ENCODE measurements around the gene MAPT.

Gene MAPT

DNA sequence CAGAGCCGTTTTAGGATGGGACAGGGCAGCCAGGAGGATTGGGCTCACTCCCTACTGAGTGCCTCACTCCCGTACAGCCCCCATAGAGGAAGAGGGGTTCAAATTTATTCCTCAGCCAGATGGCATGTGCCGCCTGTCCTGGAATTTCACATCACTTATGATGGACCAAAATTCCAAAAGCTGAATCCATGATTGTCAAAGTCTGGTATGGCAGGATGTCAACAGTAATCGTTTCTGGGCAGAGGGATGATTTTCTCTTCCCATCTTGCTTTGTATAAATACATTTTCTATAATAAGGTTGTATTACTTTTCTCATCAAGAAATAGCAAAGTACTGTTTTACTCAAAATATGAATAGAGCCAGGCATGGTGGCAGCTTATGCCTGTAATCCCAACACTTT lies 66.0 kb downstream of the MAPT start:
- TF ChIP-seq, protein P1, sequence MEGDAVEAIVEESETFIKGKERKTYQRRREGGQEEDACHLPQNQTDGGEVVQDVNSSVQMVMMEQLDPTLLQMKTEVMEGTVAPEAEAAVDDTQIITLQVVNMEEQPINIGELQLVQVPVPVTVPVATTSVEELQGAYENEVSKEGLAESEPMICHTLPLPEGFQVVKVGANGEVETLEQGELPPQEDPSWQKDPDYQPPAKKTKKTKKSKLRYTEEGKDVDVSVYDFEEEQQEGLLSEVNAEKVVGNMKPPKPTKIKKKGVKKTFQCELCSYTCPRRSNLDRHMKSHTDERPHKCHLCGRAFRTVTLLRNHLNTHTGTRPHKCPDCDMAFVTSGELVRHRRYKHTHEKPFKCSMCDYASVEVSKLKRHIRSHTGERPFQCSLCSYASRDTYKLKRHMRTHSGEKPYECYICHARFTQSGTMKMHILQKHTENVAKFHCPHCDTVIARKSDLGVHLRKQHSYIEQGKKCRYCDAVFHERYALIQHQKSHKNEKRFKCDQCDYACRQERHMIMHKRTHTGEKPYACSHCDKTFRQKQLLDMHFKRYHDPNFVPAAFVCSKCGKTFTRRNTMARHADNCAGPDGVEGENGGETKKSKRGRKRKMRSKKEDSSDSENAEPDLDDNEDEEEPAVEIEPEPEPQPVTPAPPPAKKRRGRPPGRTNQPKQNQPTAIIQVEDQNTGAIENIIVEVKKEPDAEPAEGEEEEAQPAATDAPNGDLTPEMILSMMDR (IDR thresholded peaks at IDR 0.05; ENCODE audit: low read depth, low read length, missing control alignments): no peak
- H3K4me3 ChIP-seq (replicated peaks; ENCODE audit: low read depth, low read length): no peak overlapping the region
- no peak for DNase-seq (ENCODE audit: extremely low read depth, low read depth)

DNA sequence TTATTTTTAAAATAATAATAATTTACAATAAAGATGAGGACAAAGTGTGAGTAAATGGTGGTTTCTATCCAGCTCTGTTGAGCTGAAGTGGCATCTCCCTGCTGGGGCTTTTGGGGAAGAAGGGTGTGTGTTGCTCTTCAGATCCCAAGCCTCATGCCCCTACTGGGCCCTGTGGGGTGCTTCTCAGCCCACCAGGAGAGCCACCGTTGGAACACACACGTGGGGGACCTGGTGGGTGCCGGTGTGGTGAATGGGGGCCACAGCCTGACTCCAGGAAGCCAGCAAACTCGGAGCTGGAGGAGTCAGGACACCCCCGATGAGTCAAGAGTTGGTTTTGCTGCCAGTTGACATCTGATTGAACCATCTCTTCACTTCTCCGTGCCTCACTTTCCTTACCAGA lies 66.9 kb downstream of the MAPT start:
- DNase-seq (ENCODE audit: extremely low read depth, low read depth): no peak
- TF ChIP-seq, protein P1 (IDR thresholded peaks at IDR 0.05; ENCODE audit: low read depth, low read length, missing control alignments): no peak

DNA sequence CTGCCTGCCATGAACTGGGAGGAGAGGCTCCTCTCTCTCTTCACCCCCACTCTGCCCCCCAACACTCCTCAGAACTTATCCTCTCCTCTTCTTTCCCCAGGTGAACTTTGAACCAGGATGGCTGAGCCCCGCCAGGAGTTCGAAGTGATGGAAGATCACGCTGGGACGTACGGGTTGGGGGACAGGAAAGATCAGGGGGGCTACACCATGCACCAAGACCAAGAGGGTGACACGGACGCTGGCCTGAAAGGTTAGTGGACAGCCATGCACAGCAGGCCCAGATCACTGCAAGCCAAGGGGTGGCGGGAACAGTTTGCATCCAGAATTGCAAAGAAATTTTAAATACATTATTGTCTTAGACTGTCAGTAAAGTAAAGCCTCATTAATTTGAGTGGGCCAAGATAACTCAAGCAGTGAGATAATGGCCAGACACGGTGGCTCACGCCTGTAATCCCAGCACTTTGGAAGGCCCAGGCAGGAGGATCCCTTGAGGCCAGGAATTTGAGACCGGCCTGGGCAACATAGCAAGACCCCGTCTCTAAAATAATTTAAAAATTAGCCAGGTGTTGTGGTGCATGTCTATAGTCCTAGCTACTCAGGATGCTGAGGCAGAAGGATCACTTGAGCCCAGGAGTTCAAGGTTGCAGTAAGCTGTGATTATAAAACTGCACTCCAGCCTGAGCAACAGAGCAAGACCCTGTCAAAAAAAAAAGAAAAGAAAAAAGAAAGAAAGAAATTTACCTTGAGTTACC lies 68.0 kb downstream of the MAPT start:
- TF ChIP-seq, protein P1 (IDR thresholded peaks at IDR 0.05; ENCODE audit: low read depth, low read length, missing control alignments): no peak
- DNase-seq (ENCODE audit: extremely low read depth, low read depth): no peak
- no peak overlapping the region for H3K4me3 ChIP-seq (replicated peaks; ENCODE audit: low read depth, low read length)

More for the DNA sequence above, 66.9 kb downstream of the MAPT start:
- no peak overlapping the region for H3K4me3 ChIP-seq (replicated peaks; ENCODE audit: low read depth, low read length)

DNA sequence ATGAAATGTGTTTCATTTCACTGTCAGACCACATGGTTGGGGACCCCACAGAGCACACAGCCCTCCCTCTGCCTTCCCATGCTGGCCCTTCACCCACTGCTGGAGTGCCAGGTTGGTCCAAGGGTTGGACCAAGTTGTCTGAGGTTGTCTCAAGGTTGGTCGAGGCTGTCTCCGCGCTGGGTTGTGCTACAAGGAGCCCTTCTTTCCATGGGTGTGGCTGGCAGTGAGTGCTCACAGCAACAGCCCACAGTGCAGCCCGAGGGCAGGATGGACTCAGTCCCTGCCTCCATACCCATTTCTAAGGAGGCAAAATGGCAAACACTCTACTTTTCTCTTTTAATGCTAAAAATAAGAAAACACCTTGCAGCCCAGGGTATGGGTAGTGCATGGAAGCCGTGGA lies 68.9 kb downstream of the MAPT start:
- H3K4me3 ChIP-seq (replicated peaks; ENCODE audit: low read depth, low read length): no peak overlapping the region
- TF ChIP-seq, protein P1 (IDR thresholded peaks at IDR 0.05; ENCODE audit: low read depth, low read length, missing control alignments): no peak
- DNase-seq (ENCODE audit: extremely low read depth, low read depth): no peak

DNA sequence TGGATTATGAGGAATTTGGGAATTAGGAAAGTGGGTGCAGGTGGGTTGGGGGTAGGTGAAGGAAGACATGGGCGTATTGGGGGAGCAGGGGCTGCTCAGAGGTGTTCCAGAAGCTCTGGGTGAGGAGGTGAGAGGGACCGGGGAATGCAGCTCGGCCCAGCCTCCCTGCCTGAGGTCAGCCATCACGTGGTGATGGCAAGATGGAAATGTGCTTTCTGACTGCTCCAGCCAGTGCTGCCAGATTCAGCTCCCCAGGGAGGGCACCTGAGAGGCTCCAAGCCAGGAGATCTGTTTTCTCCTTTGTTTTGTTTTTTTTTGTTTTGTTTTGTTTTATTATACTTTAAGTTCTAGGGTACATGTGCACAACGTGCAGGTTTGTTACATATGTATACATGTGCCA lies 69.5 kb downstream of the MAPT start:
- TF ChIP-seq, protein P1 (IDR thresholded peaks at IDR 0.05; ENCODE audit: low read depth, low read length, missing control alignments): no peak
- no peak for DNase-seq (ENCODE audit: extremely low read depth, low read depth)
- no peak overlapping the region for H3K4me3 ChIP-seq (replicated peaks; ENCODE audit: low read depth, low read length)

DNA sequence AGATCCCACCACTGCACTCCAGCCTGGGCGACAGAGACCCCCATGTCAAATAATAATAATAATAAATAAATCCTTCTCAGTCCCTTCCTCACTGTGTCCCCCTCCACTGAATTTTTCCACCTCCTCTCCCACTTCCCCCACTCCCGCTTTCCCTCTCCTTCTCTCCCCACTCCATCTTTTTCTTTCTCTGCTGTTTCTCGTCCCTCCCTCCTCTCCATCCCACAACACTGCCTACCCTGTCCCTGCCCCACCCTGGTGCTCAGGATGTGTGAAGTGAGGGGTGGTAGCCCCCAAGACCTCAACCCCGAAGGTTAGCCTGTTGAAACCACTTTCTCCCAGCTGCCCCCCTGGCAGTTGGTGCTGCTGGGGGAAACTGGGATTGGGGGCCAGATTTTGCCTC lies 70.3 kb downstream of the MAPT start:
- no peak overlapping the region for H3K4me3 ChIP-seq (replicated peaks; ENCODE audit: low read depth, low read length)
- no peak for DNase-seq (ENCODE audit: extremely low read depth, low read depth)
- TF ChIP-seq, protein P1 (IDR thresholded peaks at IDR 0.05; ENCODE audit: low read depth, low read length, missing control alignments): no peak

DNA sequence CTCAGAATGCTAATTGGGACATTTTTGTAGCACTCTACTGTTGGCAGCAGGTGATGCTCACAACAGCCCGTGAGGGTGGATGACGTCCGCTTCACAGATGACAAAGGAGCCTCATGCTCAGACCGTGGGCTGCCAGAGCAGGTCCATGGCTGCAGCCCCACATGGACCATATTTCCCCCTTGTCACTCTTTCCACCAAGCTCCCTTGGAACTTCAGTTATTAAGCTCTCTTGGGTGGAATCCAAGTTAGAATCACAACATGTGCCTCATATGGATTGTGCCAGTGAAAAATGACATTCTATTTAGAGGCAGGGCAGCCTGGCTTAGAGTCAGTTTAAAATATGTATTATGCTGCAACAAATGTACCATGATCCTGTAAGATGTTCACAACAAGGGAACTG lies 71.5 kb downstream of the MAPT start:
- TF ChIP-seq, protein P1 (IDR thresholded peaks at IDR 0.05; ENCODE audit: low read depth, low read length, missing control alignments): no peak
- no peak for DNase-seq (ENCODE audit: extremely low read depth, low read depth)
- no peak overlapping the region for H3K4me3 ChIP-seq (replicated peaks; ENCODE audit: low read depth, low read length)

All from HFF-Myc (cell line).